HCT116 (cell line): ENCODE measurements around the gene PLEKHG1.

Source experiments
- ATF3 ChIP-seq: IDR thresholded peaks from 2 replicates; pipeline ENCODE4 v1.6.1; 2012
- CEBPB ChIP-seq: IDR thresholded peaks from 2 replicates; pipeline ENCODE4 v1.6.1; 2012; ENCODE audit warnings: low read depth
- POLR2A ChIP-seq: IDR thresholded peaks from 2 replicates; pipeline ENCODE4 v1.7.0; 2011; ENCODE audit warnings: borderline replicate concordance; ENCODE audit not compliant: insufficient read depth, insufficient read length; ENCODE audit errors: extremely low read depth
- SP1 ChIP-seq: IDR thresholded peaks from 2 replicates; pipeline ENCODE4 v1.6.1; 2012; ENCODE audit warnings: low read depth

GRCh38 chr6:150640556-150641209 lies 41.0 kb downstream of the PLEKHG1 start:
- TF ChIP-seq CEBPB: no peak
- TF ChIP-seq ATF3: no peak
- no peak for TF ChIP-seq SP1
- no peak for TF ChIP-seq POLR2A
